ENCODE measurements around the gene RRAS.

Gene RRAS

GRCh38 chr19:49591731-49592485 lies 48.0 kb downstream of the RRAS start:
- TF ChIP-seq CTCF (IDR thresholded peaks at IDR 0.05) = no peak

GRCh38 chr19:49590971-49591730 lies 48.8 kb downstream of the RRAS start, which contains the start of gene PRR12:
TSS of gene PRR12 (plus strand) at chr19:49591182. CDS start at chr19:49591655, 473 bp downstream.
- no peak for TF ChIP-seq CTCF (IDR thresholded peaks at IDR 0.05)

GRCh38 chr19:49590071-49590970 lies 49.6 kb downstream of the RRAS start:
- no peak for TF ChIP-seq CTCF (IDR thresholded peaks at IDR 0.05)

GRCh38 chr19:49589502-49589905 lies 50.4 kb downstream of the RRAS start:
- no peak for TF ChIP-seq CTCF (IDR thresholded peaks at IDR 0.05)

- TF ChIP-seq CTCF (IDR thresholded peaks at IDR 0.05) = no peak
Observed at GRCh38 chr19:49588365-49589122, 51.4 kb downstream of the RRAS start.

- no peak for TF ChIP-seq CTCF (IDR thresholded peaks at IDR 0.05)
Observed at GRCh38 chr19:49587227-49587626, 52.7 kb downstream of the RRAS start.
